Suprapubic skin (tissue), 4 donors: ENCODE data around the gene TUBGCP6. TPM values are rescaled to one million over a fixed set of nuclear protein-coding genes. Genes with fewer than 3 reads are reported as not detected.

Experiments used
- DNase-seq, 2 donors: peaks; one replicate each; pipeline ENCODE4 v3.0.0-alpha.2; 2019; ENCODE audit warnings: low spot score in 2 of 2
- H3K27ac ChIP-seq: fragments of 200-600 bp; sonication (generic); one replicate; pipeline ENCODE4 v1.5.1; 2019
- H3K27me3 ChIP-seq: fragments of 200-600 bp; sonication (generic); one replicate; pipeline ENCODE4 v1.5.1; 2019
- H3K36me3 ChIP-seq: fragments of 200-600 bp; sonication (generic); one replicate; pipeline ENCODE4 v1.5.1; 2019
- H3K4me1 ChIP-seq: fragments of 200-600 bp; sonication (generic); one replicate; pipeline ENCODE4 v1.5.1; 2019
- H3K4me3 ChIP-seq: fragments of 200-600 bp; sonication (generic); one replicate; pipeline ENCODE4 v1.5.1; 2019; ENCODE audit warnings: mild to moderate bottlenecking
- H3K9me3 ChIP-seq: fragments of 200-600 bp; sonication (generic); one replicate; pipeline ENCODE4 v1.5.1; 2019
- EP300 ChIP-seq: sonication (generic); formaldehyde crosslinking; IDR thresholded peaks from one replicate; pipeline ENCODE4 v1.6.1; 2017; ENCODE audit warnings: antibody characterized with exemption
- POLR2A ChIP-seq, 2 donors: fragments of 450-650 bp; IDR thresholded peaks; one replicate each; pipeline ENCODE4 v1.6.1; 2017; ENCODE audit warnings: antibody characterized with exemption in 2 of 2, mild to moderate bottlenecking in 2 of 2, moderate library complexity in 2 of 2
- POLR2AphosphoS5 ChIP-seq, 3 donors: sonication (generic); formaldehyde crosslinking; IDR thresholded peaks; one replicate each; pipeline ENCODE4 v1.6.1; 2017; ENCODE audit warnings: antibody characterized with exemption in 3 of 3
- WGBS: methylation state at CpG from one replicate; pipeline ENCODE4 v1.1.5; 2018; 5-methylcytosine and 5-hydroxymethylcytosine counted together
- total RNA-seq, 4 donors: library from RNA; depleted of rRNA; stranded (reverse); fragments of >200 nt; gene quantifications; one replicate each; pipeline ENCODE4 v1.1.0, GENCODE V29; 2016
- TF ChIP-seq, protein P1 (sequence below), 2 donors: fragments of 200-600 bp in 1 of 2; fragments of 450-650 bp in 1 of 2; sonication (generic) in 1 of 2; IDR thresholded peaks; one replicate each; pipeline ENCODE4 v1.5.1; 2016 to 2019; ENCODE audit warnings: antibody characterized with exemption in 2 of 2, mild to moderate bottlenecking in 1 of 2, moderate library complexity in 1 of 2

TUBGCP6 gene
- total RNA-seq, 4 donors from 2014 or later, result 43.0 to 113 (median 69.7) TPM

DNA sequence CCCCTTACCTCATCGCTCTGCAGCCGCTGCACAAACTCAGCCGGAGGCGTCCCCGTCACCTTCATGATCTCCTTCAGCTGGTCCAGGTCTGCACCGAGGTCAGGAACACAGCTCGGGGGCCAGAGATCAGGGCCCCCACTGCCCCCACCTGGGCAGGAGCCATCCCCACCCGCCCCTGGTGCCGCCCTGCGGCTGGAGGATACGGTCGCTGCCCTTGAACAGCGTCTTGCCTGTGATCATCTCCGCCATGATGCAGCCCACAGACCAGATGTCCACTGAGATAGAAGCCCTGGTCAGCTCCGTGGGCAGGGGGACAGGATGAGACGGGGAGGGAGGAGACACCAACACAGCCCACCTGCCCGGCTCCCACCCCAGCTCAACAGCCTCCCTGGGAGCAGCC, 10.8 kb upstream of the TUBGCP6 start:
- H3K4me1 ChIP-seq, result peaks cover 19% of the 10 kb centered on the region
- DNase-seq, result no peak
- peaks cover 38% of the 10 kb centered on the region for H3K27me3 ChIP-seq
- no peaks in the 10 kb centered on the region for H3K36me3 ChIP-seq
- TF ChIP-seq POLR2AphosphoS5 (IDR thresholded peaks at IDR 0.05) (no peak), POLR2A (IDR thresholded peaks at IDR 0.05) (no peak), EP300 (no peak)
- TF ChIP-seq, protein P1, sequence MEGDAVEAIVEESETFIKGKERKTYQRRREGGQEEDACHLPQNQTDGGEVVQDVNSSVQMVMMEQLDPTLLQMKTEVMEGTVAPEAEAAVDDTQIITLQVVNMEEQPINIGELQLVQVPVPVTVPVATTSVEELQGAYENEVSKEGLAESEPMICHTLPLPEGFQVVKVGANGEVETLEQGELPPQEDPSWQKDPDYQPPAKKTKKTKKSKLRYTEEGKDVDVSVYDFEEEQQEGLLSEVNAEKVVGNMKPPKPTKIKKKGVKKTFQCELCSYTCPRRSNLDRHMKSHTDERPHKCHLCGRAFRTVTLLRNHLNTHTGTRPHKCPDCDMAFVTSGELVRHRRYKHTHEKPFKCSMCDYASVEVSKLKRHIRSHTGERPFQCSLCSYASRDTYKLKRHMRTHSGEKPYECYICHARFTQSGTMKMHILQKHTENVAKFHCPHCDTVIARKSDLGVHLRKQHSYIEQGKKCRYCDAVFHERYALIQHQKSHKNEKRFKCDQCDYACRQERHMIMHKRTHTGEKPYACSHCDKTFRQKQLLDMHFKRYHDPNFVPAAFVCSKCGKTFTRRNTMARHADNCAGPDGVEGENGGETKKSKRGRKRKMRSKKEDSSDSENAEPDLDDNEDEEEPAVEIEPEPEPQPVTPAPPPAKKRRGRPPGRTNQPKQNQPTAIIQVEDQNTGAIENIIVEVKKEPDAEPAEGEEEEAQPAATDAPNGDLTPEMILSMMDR (IDR thresholded peaks at IDR 0.05), result no peak
- no peaks in the 10 kb centered on the region for H3K9me3 ChIP-seq
- no peak overlapping the region for H3K4me3 ChIP-seq
- no peak overlapping the region for H3K27ac ChIP-seq
- 90% methylated on average over 2 of the region's 17 CpGs for WGBS

- 82% methylated on average over 11 of the region's 19 CpGs for WGBS
- no peak for DNase-seq
- Histone ChIP-seq H3K4me1 (peaks cover 19% of the 10 kb centered on the region), H3K9me3 (no peaks in the 10 kb centered on the region), H3K36me3 (no peaks in the 10 kb centered on the region), H3K27ac (no peak overlapping the region), H3K27me3 (peaks cover 33% of the 10 kb centered on the region), H3K4me3 (no peak overlapping the region)
- TF ChIP-seq POLR2AphosphoS5 (IDR thresholded peaks at IDR 0.05) (no peak), EP300 (no peak), POLR2A (IDR thresholded peaks at IDR 0.05) (no peak)
- TF ChIP-seq, protein P1 (IDR thresholded peaks at IDR 0.05), result no peak
These were observed 10.3 kb upstream of the TUBGCP6 start for GRCh38 chr22:50255099-50255498.

DNA sequence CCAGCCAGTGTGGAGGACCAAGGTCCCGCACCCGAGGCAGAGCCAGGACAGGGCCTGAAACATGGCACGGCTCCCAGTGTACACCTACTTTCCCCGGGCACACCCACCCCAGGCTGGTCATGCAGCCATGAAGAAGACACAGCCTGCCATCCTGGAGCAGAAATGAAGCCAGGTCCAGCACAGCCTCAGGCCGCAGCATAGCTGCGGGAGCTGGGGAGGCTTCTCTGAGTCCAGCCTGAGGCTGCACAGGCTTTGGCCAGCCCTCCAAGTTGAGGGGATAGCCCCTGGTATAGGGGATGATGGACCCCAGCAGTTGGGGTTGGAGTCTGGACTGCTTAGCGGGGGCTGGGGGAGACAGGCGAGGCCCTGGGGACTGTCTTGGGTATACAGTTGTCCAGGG, 9.1 kb upstream of the TUBGCP6 start:
- Histone ChIP-seq H3K9me3 (no peaks in the 10 kb centered on the region), H3K27ac (no peak overlapping the region), H3K36me3 (no peaks in the 10 kb centered on the region), H3K27me3 (peaks cover 21% of the 10 kb centered on the region), H3K4me3 (no peak overlapping the region), H3K4me1 (peaks cover 30% of the 10 kb centered on the region)
- TF ChIP-seq POLR2AphosphoS5 (IDR thresholded peaks at IDR 0.05), result no peak
- no peak for TF ChIP-seq POLR2A (IDR thresholded peaks at IDR 0.05)
- TF ChIP-seq, protein P1 (IDR thresholded peaks at IDR 0.05), result no peak
- TF ChIP-seq EP300, result no peak
- DNase-seq, result no peak
- 76% methylated on average over 3 of the region's 8 CpGs for WGBS

DNA sequence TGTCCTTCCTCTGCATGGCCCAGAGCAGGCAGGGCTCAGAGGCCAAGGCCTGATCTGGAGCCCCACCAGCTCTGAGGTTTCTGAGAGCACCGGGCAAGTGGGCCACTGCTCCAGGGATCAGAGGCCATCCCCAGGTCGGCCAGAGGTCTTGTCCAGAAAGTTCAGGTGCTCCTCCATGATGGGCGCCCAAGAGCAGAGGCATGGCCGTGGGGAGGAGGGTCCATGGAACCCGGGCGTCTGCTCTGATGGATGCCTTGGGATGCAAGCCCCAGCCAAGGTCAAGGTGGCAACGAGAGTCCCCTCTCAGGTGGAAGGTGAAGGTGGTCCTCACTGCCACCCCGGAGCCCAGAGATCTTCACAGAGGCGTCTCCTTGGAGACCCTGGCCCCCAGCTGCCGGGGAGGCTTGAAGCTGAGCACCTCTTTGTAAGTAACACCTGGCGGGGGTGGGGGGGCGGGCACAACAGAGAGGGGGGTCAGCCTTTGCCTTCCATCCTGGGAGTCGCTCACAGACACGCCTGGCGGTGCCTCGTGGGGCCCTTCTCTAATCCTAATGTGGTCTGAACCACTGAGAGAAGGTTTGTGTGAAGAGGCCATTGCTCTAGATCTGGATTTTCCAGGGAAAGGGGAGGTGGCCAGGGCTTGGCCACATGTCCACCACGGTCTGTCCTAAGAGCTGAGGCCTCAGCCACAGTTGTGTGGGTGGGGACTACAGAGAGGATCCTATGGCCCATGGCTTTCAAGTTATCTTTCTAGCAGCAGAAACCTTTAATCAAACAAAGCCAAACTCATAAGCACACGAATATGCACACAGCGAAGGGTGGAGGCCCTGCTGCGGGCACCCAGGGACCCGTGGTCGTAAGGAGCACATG, 8.5 kb upstream of the TUBGCP6 start:
- peaks cover 37% of the 10 kb centered on the region for H3K4me1 ChIP-seq
- DNase-seq, result no peak
- no peak overlapping the region for H3K4me3 ChIP-seq
- H3K36me3 ChIP-seq, result no peaks in the 10 kb centered on the region
- no peak overlapping the region for H3K27ac ChIP-seq
- H3K27me3 ChIP-seq, result peaks cover 16% of the 10 kb centered on the region
- no peak for TF ChIP-seq POLR2AphosphoS5 (IDR thresholded peaks at IDR 0.05)
- TF ChIP-seq POLR2A (IDR thresholded peaks at IDR 0.05), result no peak
- TF ChIP-seq, protein P1 (IDR thresholded peaks at IDR 0.05), result no peak
- no peak for TF ChIP-seq EP300
- H3K9me3 ChIP-seq, result no peaks in the 10 kb centered on the region
- 38% methylated on average over 1 of the region's 22 CpGs for WGBS
